Tibial artery (tissue), 4 donors: ENCODE measurements around the gene STS.

Source experiments
- DNase-seq, 2 donors: peaks; one replicate each; pipeline ENCODE4 v3.0.0-alpha.2; 2019
- H3K27ac ChIP-seq, 2 donors: fragments of 200-600 bp; sonication (generic) in 1 of 2; 1 replicate in 1 of 2; 2 replicates in 1 of 2; pipeline ENCODE4 v1.5.1; 2018 to 2019; ENCODE audit warnings: mild to moderate bottlenecking in 1 of 2
- H3K27me3 ChIP-seq, 2 donors: fragments of 200-600 bp; sonication (generic) in 1 of 2; one replicate each; pipeline versions ENCODE4 v1.5.1 to v1.6.0; 2016 to 2019
- H3K36me3 ChIP-seq, 3 donors: fragments of 200-600 bp; sonication (generic) in 2 of 3; one replicate each; pipeline ENCODE4 v1.5.1; 2016 to 2019; ENCODE audit warnings: mild to moderate bottlenecking in 2 of 3
- H3K4me1 ChIP-seq, 4 donors: fragments of 200-600 bp; sonication (generic) in 2 of 4; 1 replicate in 3 of 4; 2 replicates in 1 of 4; pipeline ENCODE4 v1.5.1; 2016 to 2019
- H3K4me3 ChIP-seq, 2 donors: fragments of 200-600 bp; sonication (generic) in 1 of 2; 1 replicate in 1 of 2; 2 replicates in 1 of 2; pipeline ENCODE4 v1.5.1; 2018 to 2019; ENCODE audit warnings: mild to moderate bottlenecking in 2 of 2
- H3K9me3 ChIP-seq, 3 donors: fragments of 200-600 bp; sonication (generic) in 1 of 3; one replicate each; pipeline ENCODE4 v1.5.1; 2016 to 2019
- CTCF ChIP-seq, 2 experiments: fragments of 200-600 bp in 1 of 2; fragments of 450-650 bp in 1 of 2; IDR thresholded peaks; one replicate each; pipeline ENCODE4 v1.5.1; 2017 to 2019; ENCODE audit warnings: antibody characterized with exemption in 2 of 2, mild to moderate bottlenecking in 1 of 2, moderate library complexity in 1 of 2
- intact Hi-C: fragments of 100-400 bp; cut with DNase I; formaldehyde crosslinking; loops from one replicate; pipeline ENCODE4 v1.15.0; 2023; ENCODE audit warnings: low total_unique reads

Gene STS

GRCh38 chrX:7115557-7115956 lies 32.0 kb upstream of the STS start:
- Histone ChIP-seq H3K36me3 (no peaks in the 10 kb centered on the region), H3K27ac (no peak overlapping the region), H3K4me3 (no peak overlapping the region), H3K27me3 (no peaks in the 10 kb centered on the region), H3K4me1 (no peaks in the 10 kb centered on the region), H3K9me3 (no peaks in the 10 kb centered on the region)
- TF ChIP-seq CTCF (IDR thresholded peaks at IDR 0.05): no peak
- intact Hi-C loops: no loop called here
- no peak for DNase-seq

- Histone ChIP-seq H3K9me3 (no peaks in the 10 kb centered on the region), H3K36me3 (no peaks in the 10 kb centered on the region), H3K27ac (no peak overlapping the region), H3K4me3 (no peak overlapping the region), H3K27me3 (no peaks in the 10 kb centered on the region), H3K4me1 (no peaks in the 10 kb centered on the region)
- DNase-seq: no peak
- intact Hi-C loops: no loop called here
- no peak for TF ChIP-seq CTCF (IDR thresholded peaks at IDR 0.05)
Measured at GRCh38 chrX:7116081-7116480, 31.4 kb upstream of the STS start.

GRCh38 chrX:7117587-7117986 lies 29.9 kb upstream of the STS start:
- Histone ChIP-seq H3K9me3 (no peaks in the 10 kb centered on the region), H3K4me3 (no peak overlapping the region), H3K27ac (no peak overlapping the region), H3K27me3 (no peaks in the 10 kb centered on the region), H3K36me3 (no peaks in the 10 kb centered on the region), H3K4me1 (no peaks in the 10 kb centered on the region)
- intact Hi-C loops: no loop called here
- TF ChIP-seq CTCF (IDR thresholded peaks at IDR 0.05): no peak
- DNase-seq: no peak

GRCh38 chrX:7119950-7120877 lies 27.3 kb upstream of the STS start:
- no peak for DNase-seq
- Histone ChIP-seq H3K36me3 (no peaks in the 10 kb centered on the region), H3K27ac (no peak overlapping the region), H3K27me3 (no peaks in the 10 kb centered on the region), H3K4me1 (no peaks in the 10 kb centered on the region), H3K9me3 (no peaks in the 10 kb centered on the region), H3K4me3 (no peak overlapping the region)
- intact Hi-C loops: no loop called here
- no peak for TF ChIP-seq CTCF (IDR thresholded peaks at IDR 0.05)

GRCh38 chrX:7120878-7121219 lies 26.7 kb upstream of the STS start:
- no peak for DNase-seq
- no peaks in the 10 kb centered on the region for H3K4me1 ChIP-seq
- no peak overlapping the region for H3K4me3 ChIP-seq
- no peaks in the 10 kb centered on the region for H3K9me3 ChIP-seq
- H3K27ac ChIP-seq: no peak overlapping the region
- no peaks in the 10 kb centered on the region for H3K36me3 ChIP-seq
- no peak for TF ChIP-seq CTCF (IDR thresholded peaks at IDR 0.05)
- intact Hi-C loops: no loop called here
- no peaks in the 10 kb centered on the region for H3K27me3 ChIP-seq
